GM12874 (cell line): ENCODE results near the gene CCDC86.

Experiments used
- TF ChIP-seq, protein P1 (sequence below): IDR thresholded peaks from 2 replicates; pipeline ENCODE4 v1.5.1; 2011; ENCODE audit warnings: low read depth, mild to moderate bottlenecking, control low read depth, low read length, moderate library complexity; ENCODE audit not compliant: insufficient read depth

Gene CCDC86

DNA sequence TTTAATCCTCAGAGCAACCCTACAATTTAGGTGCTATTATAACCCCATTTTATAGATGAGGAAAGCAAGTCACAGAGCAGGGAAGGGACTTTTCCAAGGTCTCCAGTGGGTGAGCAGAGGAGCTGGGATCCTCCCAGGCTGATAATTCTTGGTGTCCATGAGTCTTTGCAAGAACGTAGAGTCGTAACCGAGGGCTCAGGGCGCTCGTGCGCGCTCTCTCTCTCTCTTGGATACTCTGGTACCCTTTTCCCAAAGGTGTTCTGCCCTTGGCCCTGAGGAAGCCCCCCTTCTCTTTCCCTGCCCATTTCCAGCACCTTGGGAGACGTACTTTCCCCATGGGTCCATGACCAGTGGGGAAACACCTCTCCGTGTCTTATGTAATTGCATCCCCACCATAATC is 20.3 kb downstream of the CCDC86 start:
- TF ChIP-seq, protein P1, sequence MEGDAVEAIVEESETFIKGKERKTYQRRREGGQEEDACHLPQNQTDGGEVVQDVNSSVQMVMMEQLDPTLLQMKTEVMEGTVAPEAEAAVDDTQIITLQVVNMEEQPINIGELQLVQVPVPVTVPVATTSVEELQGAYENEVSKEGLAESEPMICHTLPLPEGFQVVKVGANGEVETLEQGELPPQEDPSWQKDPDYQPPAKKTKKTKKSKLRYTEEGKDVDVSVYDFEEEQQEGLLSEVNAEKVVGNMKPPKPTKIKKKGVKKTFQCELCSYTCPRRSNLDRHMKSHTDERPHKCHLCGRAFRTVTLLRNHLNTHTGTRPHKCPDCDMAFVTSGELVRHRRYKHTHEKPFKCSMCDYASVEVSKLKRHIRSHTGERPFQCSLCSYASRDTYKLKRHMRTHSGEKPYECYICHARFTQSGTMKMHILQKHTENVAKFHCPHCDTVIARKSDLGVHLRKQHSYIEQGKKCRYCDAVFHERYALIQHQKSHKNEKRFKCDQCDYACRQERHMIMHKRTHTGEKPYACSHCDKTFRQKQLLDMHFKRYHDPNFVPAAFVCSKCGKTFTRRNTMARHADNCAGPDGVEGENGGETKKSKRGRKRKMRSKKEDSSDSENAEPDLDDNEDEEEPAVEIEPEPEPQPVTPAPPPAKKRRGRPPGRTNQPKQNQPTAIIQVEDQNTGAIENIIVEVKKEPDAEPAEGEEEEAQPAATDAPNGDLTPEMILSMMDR: no peak

DNA sequence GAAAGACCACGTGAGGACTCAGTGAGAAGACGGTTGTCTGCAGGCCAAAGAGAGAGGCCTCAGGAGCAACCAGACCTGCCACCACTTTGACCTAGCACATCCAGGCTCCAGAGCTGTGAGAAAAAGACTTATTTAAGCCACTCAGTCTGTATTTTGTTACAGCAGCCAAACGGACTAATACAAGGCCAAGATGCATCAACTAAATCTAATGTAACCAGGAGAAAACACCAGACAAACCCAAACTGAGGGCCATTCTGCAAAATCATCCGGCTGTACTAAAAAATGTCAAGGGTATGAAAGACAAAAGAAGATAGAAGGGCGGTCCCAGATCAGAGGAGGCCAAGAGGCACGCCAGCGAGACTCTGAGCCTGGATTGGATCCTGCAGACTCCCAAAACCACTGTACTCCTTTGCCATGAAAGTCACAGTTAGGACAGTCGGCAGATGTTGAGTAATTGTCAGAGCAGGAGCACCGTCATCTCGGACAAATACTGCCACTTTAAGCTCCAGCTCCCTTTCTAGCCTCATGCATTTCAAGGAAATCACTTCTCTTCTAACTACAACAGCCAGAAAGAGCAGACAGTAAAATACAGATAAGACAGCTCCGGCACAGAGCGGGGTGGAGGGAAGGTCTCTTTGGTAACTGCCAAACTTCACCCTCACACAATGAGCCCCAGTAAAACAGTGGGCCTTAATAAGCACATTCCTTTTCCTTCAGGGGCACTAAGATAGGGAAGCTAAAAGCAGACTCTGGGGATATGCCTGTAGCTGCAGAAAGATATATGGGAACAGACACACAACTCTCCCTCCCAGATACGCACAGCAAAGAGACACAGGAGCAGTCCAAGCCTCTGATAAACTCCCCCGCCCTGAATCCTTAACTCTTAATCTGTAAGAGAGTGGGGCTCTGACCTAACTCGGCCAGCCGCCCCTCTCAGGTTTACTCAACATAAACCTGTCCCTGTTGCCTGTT is 21.9 kb downstream of the CCDC86 start:
- TF ChIP-seq, protein P1: no peak

DNA sequence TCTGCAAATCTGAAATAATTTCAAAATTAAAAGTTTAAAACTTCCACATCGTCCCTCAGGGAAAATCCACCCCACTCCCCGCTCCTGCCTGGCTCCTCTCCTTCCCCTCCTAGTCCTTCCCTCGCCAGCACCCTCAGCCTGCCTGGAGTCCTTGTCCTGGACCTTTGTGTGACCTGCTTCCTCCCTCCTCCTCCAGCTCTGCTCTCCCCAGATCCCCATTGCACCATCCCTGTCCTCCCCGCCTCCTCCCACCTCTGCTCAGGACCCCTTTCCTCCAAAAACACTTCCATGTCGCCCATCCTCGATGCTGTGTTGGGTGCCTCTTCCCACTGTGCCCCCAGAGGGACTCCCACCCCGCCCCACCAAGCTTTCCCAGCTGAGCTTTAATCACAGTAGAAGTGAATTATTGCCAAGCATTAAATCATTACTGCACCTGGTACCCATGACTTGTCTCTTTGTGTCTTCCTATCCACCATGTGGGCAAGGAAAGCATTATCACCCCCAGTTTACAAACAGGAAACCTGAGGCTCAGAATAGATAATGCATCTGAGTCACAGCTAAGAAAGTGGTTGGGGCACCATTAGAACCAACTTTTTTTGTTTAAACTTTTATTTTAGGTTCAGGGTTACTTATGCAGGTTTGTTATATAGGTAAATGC is 23.1 kb downstream of the CCDC86 start:
- TF ChIP-seq, protein P1: no peak

DNA sequence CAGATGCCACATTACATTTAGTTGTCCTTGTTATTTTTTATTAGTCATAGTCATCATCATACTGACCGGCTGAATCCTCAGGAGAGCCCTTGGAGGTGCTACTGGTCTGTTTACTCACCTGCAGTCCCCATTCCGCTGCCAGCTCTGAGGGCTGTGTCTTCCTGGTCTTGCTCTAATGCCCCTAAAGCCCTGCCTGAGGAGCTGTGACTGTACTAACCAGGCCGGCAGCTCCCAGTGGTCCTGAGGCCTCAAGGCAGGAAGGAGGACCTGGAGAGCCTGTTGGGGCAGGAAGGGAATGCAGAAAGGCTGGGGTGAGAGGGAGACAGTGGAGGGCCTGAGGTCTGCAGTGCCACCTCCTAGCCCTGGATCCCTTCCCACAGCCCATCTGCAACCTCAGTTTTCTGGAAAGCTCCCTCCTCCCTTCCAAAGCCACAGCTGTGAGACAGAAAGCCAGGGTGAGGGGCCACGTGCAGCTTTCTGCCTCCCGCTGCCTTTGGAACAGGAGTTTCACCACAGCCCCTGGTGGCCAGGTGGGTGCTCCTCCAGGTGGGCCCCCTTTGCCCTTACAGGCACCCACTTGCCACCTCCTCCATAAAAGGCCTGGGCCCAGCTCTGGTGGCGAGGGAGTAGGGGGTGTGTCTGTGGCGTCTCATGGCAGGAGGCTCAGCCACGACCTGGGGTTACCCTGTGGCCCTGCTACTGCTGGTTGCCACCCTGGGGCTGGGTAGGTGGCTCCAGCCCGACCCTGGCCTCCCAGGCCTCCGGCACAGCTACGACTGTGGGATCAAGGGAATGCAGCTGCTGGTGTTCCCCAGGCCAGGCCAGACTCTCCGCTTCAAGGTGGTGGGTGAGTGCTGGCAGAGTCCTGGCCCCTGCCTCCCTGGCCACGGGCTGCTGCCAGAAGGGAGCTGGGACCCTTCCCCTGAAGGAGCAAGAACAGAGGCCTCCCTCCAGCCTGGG is 25.3 kb downstream of the CCDC86 start, which contains the start of gene ZP1:
TSS of gene ZP1 (plus strand) at position 632 of the 960 bp plus-strand sequence. CDS start at position 652, 20 bp downstream.
- TF ChIP-seq, protein P1: no peak

DNA sequence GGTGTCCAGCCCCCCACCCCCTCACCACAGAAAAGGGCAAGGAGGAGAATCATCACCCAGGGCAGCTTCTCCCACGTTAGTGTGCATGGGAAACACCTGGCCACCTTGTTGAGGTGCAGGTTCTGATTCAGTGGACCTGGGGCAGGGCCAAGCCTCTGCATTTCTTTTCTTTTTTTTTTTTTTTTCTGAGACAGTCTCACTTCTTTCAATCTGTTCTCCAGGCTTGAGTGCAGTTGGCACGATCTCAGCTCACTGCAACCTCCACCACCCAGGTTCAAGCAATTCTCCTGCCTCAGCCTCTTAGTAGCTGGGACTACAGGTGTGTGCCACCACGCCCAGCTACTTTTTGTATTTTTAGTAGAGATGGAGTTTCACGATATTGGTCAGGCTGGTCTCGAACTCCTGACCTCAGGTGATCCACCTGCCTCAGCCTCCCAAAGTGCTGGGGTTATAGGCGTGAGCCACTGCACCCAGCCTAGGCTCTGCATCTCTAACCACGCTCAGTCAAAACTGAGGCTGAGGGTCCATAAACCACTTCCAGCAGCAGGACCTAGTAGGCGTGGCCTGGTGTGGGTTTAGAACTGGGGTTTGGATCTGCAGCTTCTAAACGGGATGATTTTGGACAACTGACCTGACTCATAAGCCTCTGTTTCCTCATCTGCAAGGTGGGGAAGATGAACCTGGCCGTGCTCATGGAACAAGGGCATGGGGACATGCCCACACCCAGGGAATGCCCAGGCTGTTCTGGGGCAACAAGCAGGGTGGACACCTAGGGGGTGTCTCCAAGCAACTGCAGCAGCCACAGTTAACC is 26.2 kb downstream of the CCDC86 start:
- TF ChIP-seq, protein P1: no peak

DNA sequence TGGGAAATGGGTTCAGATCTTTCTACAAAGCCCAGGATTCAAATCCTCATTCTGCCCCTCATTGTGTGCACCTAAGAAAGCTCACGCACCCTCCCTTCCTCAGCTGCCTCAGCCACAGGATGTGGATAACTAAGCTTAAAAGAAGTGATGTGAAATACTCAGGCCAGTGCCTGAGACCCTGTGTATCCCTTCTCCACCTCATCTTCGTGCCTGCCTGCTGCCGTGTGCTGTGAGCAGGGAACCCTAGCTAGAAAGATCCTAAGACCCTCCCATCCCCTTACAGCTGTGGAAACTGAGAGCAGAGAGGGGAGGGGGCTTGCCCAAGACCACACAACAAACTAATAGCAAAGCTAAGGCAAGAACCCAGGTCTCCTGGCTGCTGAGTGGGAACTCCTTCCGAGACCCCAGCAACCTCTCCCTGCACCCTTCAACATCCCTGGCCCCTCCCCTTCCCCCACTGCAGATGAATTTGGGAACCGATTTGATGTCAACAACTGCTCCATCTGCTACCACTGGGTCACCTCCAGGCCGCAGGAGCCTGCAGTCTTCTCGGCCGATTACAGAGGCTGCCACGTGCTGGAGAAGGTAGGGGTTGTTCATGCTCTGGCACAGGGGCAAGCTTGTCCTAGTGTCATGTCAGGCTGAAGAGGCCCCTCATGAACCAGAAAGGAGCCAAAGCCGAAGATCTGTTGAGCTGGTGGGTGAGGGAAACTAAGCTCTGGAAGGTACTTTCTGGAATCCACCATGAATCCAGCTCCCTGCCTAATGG is 27.0 kb downstream of the CCDC86 start:
- TF ChIP-seq, protein P1: no peak
